Neuron (in vitro differentiated cells): ENCODE results near the gene MAN1B1.
A peak's percentile ranks its signal among the peaks of the same experiment; 100 is the strongest.

Experiments
- H2AFZ ChIP-seq: one replicate; pipeline ENCODE4 v1.6.1; 2013; ENCODE audit warnings: low read depth, mild to moderate bottlenecking, inconsistent platforms, low read length, moderate library complexity
- H3K27me3 ChIP-seq: one replicate; pipeline ENCODE4 v1.6.1; 2013; ENCODE audit warnings: low read length; ENCODE audit not compliant: insufficient read depth
- H3K36me3 ChIP-seq: one replicate; pipeline ENCODE4 v1.6.1; 2013; ENCODE audit warnings: low read length; ENCODE audit not compliant: insufficient read depth
- H3K4me1 ChIP-seq: one replicate; pipeline ENCODE4 v1.6.1; 2013; ENCODE audit warnings: low read length; ENCODE audit not compliant: insufficient read depth
- H3K4me3 ChIP-seq: 2 replicates; pipeline ENCODE4 v1.5.1; 2013; ENCODE audit warnings: mild to moderate bottlenecking, low read length, moderate library complexity
- H3K9me3 ChIP-seq: one replicate; pipeline ENCODE4 v1.6.1; 2013; ENCODE audit warnings: low read length

Gene MAN1B1

DNA sequence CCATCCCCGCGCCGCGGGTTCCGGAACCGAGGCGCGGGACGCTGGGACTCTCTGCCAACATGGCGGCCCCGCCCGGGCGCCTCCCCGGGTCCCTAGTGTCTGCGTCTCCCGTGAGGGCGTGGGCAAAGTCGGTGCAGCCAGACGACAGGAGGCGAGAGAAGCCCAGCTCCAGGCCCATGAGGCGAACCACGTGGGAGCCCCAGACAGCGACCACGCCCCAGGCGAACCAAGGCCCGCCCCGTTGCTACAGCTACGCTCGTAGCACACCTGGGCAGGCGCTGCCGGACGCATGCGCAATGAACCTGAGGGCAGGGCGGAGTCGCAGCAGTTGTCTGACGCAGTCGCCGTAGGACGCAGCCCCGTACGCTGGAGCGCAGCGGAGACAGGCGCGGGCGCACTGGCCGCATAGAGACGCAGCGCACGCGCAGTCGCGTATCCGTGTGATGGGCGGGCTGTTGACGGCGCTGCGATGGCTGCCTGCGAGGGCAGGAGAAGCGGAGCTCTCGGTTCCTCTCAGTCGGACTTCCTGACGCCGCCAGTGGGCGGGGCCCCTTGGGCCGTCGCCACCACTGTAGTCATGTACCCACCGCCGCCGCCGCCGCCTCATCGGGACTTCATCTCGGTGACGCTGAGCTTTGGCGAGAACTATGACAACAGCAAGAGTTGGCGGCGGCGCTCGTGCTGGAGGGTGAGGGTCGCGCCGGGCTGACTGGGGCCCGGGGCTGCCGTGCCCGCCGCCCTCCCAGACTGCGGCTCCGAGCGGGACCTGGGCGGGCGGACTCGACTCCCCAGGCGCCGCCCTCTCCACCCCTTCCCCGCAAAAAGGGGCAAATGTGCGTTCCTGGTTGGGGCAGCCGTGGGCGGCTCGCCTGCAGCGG lies at the start of gene MAN1B1:
MAN1B1 (plus strand) TSS at position 455 of the 878 bp plus-strand sequence; CDS start at position 470, 15 bp downstream.
- Histone ChIP-seq H3K4me1 (peaks cover 20% of the 10 kb centered on the region), H3K27me3 (peaks cover 21% of the 10 kb centered on the region), H2AFZ (peak within 1 kb of the TSS; percentile 79), H3K9me3 (no peaks in the 10 kb centered on the region), H3K4me3 (peak within 1 kb of the TSS; percentile 72), H3K36me3 (peaks cover 9% of the 10 kb centered on the region)

DNA sequence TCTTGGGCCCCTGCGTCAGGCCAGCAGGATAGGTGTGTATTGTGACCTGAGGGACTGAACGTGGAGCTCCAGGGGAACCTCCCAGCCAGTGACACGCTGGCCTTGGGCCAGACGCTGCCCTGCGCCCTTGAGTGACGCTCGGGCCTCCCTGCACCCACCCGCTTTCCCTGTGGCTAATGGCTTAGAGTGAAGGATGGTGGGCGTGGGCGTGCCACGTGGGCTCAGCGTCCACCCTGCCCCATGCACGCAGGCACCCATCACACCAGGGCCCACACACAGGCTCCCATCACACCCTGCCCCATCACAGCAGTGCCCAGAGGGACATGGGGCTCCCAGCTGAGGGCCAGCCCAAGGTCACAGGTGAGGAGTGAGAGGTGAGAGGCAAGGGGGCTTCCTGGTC lies 49.8 kb upstream of the MAN1B1 start:
- Histone ChIP-seq H2AFZ (no peak overlapping the region), H3K4me3 (no peak overlapping the region), H3K27me3 (no peaks in the 10 kb centered on the region), H3K36me3 (peaks cover 22% of the 10 kb centered on the region), H3K4me1 (peaks cover 17% of the 10 kb centered on the region), H3K9me3 (no peaks in the 10 kb centered on the region)

DNA sequence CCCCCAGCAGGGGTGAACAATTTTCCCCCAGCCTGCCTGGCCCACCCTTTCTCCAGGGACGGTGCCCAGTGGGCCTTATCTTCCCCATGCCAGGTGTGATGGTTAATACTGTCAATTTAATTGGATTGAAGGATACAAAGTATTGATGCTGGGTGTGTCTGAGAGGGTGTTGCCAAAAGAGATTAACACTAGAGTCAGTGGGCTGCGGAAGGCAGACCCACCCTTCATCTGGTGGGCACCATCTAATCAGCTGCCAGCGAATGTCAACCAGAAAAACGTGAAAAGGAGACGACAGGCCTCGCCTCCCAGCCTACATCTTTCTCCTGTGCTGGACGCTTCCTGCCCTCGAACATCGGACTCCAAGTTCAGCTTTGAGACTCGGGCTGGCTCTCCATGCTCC lies 49.3 kb upstream of the MAN1B1 start:
- Histone ChIP-seq H3K9me3 (no peaks in the 10 kb centered on the region), H3K4me3 (no peak overlapping the region), H3K27me3 (no peaks in the 10 kb centered on the region), H3K4me1 (peaks cover 17% of the 10 kb centered on the region), H2AFZ (no peak overlapping the region), H3K36me3 (peaks cover 22% of the 10 kb centered on the region)

DNA sequence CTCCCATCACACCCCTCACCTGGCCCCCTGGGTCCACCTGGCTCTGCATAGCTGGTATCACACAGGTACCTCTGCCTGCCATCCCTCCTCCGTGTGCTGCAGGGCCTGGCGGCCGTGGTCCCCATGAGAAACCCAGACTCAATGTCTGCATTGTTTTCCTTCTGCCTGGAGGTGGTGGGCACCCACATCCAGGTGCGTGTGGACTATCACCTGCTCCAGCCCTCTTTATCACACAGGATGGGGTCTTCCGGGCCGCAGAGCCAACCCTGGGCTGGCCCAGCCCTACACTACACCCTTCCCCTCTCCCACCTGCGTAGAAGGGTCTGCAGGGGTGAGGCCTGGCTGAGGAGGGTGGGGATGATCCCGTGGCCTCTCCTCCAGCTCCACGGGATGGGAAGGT lies 47.9 kb upstream of the MAN1B1 start:
- no peaks in the 10 kb centered on the region for H3K27me3 ChIP-seq
- H3K9me3 ChIP-seq: no peaks in the 10 kb centered on the region
- peaks cover 26% of the 10 kb centered on the region for H3K4me1 ChIP-seq
- peaks cover 22% of the 10 kb centered on the region for H3K36me3 ChIP-seq
- H2AFZ ChIP-seq: no peak overlapping the region
- no peak overlapping the region for H3K4me3 ChIP-seq

GRCh38 chr9:137039611-137040366 lies 47.0 kb upstream of the MAN1B1 start:
- no peak overlapping the region for H2AFZ ChIP-seq
- H3K27me3 ChIP-seq: no peaks in the 10 kb centered on the region
- no peaks in the 10 kb centered on the region for H3K9me3 ChIP-seq
- H3K36me3 ChIP-seq: peaks cover 22% of the 10 kb centered on the region
- no peak overlapping the region for H3K4me3 ChIP-seq
- peaks cover 34% of the 10 kb centered on the region for H3K4me1 ChIP-seq

DNA sequence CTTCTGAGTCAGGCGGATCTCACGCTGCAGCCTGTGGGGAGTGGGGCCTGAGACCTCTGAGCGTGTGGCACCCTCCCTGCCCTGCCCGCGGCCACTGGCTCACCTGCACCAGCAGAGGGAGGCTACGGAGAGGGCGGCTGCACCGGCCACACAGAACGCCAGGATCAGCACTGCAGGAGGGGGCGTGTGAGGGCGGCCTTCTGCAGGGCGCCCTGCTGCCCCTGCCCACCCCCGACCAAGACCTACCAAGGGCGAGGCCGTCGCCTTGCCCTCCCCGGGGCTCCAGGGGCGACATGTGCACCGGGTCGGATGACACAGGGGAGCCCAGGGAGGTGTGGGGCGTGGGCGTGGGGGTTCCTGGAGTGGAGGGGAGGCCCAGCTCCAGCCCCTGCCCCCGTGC lies 46.2 kb upstream of the MAN1B1 start:
- Histone ChIP-seq H3K4me3 (peak overlapping the region; percentile 31), H3K27me3 (no peaks in the 10 kb centered on the region), H3K36me3 (peaks cover 22% of the 10 kb centered on the region), H3K4me1 (peaks cover 40% of the 10 kb centered on the region), H3K9me3 (no peaks in the 10 kb centered on the region), H2AFZ (no peak overlapping the region)

- Histone ChIP-seq H3K4me3 (peak overlapping the region; percentile 31), H3K9me3 (no peaks in the 10 kb centered on the region), H3K4me1 (peaks cover 40% of the 10 kb centered on the region), H2AFZ (no peak overlapping the region), H3K27me3 (no peaks in the 10 kb centered on the region), H3K36me3 (peaks cover 22% of the 10 kb centered on the region)
Observed at GRCh38 chr9:137041124-137041523, 45.7 kb upstream of the MAN1B1 start.

DNA sequence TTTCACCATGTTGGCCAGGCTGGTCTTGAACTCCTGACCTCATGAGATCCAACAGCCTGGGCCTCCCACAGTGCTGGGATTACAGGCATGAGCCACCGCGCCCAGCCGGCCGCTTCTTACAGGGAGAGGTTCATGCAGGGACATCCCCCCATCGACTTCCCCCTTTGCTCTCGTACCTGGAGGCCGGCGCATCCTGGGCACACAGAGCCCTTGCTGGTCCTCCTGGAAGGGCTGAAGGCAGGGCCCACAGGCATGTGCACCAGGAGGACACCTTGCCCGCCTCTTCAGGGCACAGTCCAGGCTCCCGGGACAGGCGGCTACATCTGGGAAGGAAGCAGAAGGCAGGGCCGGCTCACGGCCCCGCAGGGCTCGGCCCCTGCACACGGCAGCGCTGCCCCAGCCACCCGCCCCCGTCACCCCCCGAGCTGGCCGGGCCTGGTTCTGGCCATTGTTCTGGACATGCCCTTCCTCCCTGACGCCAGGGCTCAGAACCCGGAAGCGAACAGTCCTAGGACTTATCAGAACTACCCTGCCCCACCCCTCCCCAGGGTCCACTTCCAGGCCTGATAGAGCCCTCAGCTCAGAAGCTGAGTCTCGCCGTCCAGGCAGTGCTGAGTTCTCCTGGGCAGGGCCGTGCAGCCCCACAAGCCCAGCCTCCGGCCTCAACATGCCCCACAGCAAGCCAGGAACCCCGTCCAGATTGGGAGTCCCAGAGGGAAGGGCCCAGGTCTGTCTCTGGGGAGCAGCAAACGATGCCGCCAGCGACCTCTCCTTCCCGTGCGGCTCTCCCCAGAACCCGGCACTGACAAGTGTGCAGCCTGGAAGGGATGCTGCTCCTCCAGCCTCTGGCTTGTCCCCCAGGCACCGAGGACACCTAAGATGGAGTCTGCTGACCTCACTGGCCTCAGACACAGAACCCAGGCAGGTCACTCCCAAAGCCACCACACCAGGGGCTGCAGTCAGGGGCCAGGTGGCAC lies 43.7 kb upstream of the MAN1B1 start:
- peaks cover 16% of the 10 kb centered on the region for H3K36me3 ChIP-seq
- peaks cover 9% of the 10 kb centered on the region for H3K27me3 ChIP-seq
- no peak overlapping the region for H2AFZ ChIP-seq
- H3K4me1 ChIP-seq: peaks cover 40% of the 10 kb centered on the region
- H3K9me3 ChIP-seq: no peaks in the 10 kb centered on the region
- H3K4me3 ChIP-seq: no peak overlapping the region

GRCh38 chr9:137044037-137044436 lies 42.7 kb upstream of the MAN1B1 start:
- H3K36me3 ChIP-seq: peaks cover 10% of the 10 kb centered on the region
- no peak overlapping the region for H2AFZ ChIP-seq
- peaks cover 40% of the 10 kb centered on the region for H3K4me1 ChIP-seq
- H3K4me3 ChIP-seq: peak overlapping the region; percentile 85
- no peaks in the 10 kb centered on the region for H3K9me3 ChIP-seq
- H3K27me3 ChIP-seq: peaks cover 14% of the 10 kb centered on the region

DNA sequence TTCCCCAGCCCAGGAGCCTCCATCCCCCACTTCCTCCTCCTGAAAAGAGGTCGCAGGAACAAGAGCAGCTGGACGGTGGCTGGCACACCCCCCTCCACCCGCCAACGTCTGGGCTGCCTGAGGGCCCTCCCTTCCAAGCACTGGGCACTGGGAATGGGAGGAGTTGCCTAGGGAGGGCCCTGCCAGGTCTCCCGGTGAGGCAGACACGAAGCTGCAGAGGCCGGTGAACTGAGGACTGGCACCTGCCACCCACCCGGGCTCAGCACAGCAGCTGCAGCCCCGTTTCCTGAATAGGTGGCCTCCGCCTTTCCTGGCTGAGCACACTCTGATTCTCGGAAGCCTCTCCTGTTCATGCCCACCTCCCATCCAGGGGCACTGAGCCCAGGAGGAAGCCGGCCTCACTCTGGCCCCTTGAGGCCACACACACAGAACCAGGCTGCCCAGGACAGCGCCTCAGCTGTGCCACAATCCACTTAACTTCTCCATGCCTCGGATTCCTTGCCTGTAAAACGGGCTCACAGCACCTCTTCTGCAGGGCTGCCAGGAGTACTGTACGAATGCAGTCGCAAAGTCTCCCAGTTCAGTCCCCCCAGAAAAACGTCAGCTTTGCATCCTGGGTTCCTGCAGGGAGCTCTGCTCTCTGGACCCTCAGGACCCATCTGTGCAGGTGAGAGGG lies 42.1 kb upstream of the MAN1B1 start:
- H3K36me3 ChIP-seq: peaks cover 4% of the 10 kb centered on the region
- no peak overlapping the region for H2AFZ ChIP-seq
- no peaks in the 10 kb centered on the region for H3K9me3 ChIP-seq
- H3K4me1 ChIP-seq: peaks cover 40% of the 10 kb centered on the region
- peaks cover 20% of the 10 kb centered on the region for H3K27me3 ChIP-seq
- H3K4me3 ChIP-seq: peak overlapping the region; percentile 85

DNA sequence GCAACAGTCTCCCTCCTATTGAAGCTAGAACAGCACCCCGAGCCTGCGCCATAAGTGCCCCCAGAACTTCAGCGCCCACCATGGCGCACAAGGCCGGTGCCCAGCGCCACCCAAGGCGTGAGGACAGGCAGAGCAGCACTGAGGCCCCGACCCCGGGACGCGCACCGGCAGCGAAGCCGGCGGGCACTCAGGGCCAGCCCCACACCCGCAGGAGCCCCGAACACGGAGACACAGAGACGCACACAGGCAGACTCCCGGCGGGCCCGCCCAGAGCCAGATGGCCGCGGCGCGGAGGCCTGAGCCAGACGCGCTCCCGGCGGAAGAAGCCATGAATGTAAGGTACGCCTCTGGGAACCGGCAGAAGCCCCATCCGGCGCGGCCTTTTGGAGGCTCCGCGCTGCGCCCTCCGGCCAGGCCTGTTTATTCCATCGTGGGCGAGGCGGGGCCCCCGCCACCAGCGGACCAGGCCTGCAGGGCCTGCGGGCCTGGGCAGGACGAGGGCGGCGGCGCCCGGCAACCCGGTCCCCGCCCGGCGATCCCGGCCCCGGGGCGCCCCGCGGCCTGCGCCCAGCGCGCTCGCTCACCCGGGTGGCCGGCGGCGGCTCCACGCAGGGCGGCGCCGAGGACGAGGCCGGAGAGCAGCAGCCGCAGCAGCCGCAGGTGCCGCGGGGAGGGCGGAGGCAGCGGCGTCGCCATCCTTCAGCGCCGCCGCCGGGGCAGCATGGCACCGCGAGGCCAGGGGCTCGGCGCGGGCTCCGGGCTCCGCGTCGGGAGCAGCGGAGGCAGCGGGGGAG lies 41.3 kb upstream of the MAN1B1 start:
- Histone ChIP-seq H3K27me3 (peaks cover 28% of the 10 kb centered on the region), H3K36me3 (no peaks in the 10 kb centered on the region), H3K9me3 (no peaks in the 10 kb centered on the region), H2AFZ (peak overlapping the region; percentile 75), H3K4me3 (peak overlapping the region; percentile 85), H3K4me1 (peaks cover 38% of the 10 kb centered on the region)
